HG02885 (cell line): ENCODE measurements around the gene DPPA5.
"Not testable (repeated sequence)": the region's sequence is repeated elsewhere in the genome, so short reads cannot be mapped to it uniquely, and the experiment has no call there.

ENCODE experiments used
- ATAC-seq: cut with Tn5 transposase; IDR thresholded peaks from one replicate; pipeline ENCODE4 v1.9.1; 2021; ENCODE audit warnings: mild to moderate bottlenecking; ENCODE audit not compliant: unreplicated experiment, poor library complexity

Gene DPPA5

DNA sequence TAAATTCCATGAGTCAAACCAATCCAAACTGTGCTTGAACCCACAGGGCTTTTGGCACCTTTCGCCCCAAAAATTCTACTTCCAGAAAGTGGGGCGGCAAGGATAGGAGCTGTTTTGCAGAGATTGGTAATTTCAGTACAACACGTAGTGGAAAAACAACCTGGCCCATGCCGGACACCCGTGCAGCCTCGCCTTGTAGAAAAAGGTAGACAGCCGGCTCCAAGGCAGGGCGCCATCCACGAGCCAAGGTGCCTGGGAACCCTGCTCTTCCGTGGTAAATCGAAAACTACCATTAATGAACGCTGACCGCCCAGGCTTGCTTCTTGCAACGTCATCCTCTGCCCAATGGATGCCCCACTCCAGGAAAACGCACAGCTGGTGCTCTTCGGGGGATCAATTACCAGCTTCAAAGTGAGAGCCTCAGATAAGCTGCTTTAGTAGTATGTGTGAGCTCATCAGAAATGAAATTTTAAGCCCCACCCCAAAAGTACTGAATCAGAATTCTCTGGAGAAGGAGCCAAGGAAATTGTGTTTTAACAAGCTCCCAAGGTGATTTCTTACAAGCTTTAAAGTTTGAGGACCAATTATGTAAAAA lies 13.8 kb upstream of the DPPA5 start:
- no peak for ATAC-seq

DNA sequence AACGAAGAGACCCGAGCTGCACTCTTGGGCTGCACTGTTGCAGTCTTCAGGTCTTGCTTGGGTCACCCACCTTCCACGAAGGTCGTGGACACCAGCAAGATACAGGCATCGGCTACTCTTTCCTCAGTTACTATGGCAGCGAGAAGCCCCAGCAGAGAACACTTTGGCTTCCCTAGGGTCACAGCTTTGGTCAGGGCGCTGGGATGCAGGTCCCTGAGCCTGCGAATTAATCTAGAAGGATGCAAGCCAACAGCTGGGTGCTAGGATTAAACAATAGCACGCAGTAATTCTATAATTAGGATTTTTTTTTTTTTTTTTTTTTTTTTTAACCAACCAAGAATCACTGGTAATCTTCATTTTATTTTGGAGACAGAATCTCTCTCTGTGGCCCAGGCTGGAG lies 10.5 kb upstream of the DPPA5 start:
- ATAC-seq, result no peak

DNA sequence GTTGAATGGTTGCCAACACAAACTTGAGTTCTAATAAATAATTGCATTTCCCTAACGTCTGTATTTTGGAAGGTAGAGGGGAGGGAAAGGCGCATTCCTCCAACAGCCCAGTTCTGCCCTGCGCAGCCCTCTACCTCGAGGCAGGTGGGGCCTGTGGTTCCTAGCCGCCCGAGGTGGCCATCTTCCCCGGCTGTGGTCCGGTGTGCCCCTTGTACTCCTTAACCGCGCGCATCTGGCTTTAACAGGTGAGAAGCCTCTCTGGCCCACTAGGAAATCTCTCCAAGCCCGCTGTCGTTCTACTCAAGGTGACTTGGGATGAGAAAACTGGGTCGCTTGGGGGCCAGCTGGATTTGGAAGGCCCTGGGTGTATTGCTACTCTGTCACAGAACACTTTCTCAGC lies 10.0 kb upstream of the DPPA5 start:
- no peak for ATAC-seq

DNA sequence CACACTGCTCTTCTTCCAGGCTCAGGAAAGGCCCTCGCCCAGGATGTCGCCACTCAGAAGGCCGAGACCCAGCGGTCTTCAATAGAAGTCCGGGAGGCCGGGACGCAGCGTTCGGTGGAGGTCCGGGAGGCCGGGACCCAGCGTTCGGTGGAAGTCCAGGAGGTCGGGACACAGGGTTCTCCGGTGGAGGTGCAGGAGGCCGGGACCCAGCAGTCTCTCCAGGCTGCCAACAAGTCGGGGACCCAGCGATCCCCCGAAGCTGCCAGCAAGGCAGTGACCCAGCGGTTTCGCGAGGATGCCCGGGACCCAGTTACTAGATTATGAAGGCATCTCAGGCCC lies 9.4 kb upstream of the DPPA5 start:
- no peak for ATAC-seq

DNA sequence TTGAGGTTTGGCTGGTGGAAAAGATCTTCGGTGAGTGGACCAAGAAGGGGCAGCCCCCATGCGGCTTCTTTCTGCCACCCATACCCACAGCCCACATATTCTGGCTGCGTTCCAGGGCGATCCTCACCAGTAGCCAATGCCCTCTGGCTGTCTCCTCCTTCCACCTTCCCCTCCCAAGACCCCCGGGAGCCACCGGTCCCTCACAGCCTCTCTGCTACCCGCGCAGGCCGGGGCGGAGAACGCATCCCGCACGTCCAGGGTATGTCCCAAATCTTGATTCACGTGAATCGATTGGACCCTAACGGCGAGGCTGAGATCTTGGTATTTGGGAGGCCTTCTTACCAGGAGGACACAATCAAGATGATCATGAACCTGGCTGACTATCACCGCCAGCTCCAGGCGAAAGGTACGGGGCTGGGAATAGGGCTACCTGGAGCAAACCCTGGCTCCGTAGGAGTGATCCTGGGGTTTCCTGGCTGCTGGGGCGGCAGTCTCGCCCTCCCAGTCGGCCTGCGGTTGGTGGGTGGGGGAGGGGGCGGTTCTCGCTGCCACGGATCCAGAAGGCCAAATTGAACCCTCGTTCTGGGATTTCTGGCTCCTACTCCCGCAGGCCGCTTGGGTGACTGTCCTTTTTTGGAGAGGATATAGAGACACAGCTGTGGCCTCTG lies 8.9 kb upstream of the DPPA5 start:
- ATAC-seq, result no peak

DNA sequence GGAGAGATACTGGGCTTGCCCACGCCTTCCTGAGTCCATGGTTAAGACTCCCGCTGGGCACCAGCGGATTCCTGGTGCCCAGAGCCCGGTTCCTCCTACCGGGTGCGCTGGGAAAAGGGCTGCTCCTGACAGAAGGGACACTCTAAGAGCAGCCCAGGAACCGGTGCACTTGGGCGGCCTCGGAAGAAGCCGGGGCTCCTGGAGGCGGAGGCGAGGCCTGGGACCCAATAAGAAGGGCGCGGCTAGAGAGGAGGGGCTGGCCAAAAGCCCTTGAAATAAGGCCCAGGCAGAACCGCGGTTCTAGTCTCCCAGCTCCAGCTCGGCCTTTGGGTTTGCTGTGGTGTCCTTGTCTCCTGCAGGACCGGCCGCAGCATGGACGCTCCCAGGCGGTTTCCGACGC lies 8.3 kb upstream of the DPPA5 start, which contains the start of gene KHDC3L:
KHDC3L (plus strand) TSS at position 301 of the 400 bp plus-strand sequence; CDS start at position 373, 72 bp downstream.
- ATAC-seq, result no peak

DNA sequence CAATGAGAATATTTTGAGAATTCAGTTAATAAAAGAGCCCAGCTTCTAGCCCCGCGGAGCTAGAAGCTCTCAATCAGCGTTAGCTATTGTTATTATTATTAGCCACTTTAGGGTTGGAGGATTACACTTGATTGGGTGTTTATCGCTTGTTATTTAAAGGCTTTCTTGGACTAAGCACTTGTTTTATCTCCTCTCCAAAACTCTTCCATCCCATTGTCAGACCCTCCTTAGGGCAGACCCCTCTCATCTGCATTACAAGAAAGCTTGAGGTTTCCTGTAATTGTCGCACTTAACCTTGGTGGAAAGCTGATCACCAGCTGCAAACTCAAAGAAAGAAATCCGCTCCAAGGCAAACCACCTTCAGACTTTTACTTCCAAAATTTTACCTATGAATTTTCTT lies 4.8 kb downstream of the DPPA5 start:
- ATAC-seq, result no peak

DNA sequence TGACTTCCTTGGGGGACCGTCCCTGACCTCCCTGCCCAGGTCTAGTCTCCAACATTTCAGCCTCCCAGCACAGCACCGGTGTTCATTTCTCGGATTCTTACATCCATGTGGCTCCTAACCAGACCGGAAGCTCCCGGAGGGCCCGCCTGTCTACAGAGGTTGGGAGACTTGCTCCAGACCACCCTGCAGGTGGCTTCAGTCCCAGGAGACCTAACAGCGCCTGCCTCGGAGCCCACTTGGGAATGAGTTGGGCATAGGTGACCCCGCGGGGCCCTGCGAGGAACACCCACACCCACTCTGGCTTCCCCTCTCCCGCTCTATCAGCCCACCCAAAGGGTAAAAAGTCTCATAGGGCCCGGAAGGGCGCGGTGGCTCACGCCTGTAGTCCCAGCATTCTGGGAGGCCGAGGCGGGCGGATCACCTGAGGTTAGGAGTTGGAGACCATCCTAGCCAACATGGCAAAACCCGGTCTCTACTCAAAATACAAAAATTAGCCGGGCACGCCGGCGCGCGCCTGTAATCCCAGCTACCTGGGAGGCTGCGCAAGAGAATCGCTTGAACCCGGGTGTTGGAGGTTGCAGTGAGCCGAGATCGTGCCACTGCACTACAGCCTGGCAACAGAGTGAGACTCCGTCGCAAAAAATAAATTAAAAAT lies 5.4 kb downstream of the DPPA5 start:
- no peak for ATAC-seq

DNA sequence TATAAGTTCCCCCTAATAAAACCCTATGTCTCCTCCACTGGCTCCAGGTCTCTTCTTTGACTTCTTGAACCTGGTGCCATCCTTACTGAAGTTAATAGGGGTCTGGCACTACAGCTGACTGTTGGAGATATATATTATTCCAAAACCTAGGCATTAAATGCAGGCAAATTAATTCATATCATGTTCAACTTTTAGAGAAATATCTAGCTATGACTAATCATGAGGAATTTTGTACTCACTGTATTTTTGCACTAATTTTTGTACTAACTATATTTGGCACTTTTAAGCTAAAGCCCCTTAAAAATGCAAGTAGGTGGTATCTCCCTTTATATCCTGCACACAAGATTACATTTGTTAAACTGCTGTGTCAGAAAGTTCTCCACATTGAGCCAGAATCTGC lies 10.9 kb downstream of the DPPA5 start:
- no peak for ATAC-seq

DNA sequence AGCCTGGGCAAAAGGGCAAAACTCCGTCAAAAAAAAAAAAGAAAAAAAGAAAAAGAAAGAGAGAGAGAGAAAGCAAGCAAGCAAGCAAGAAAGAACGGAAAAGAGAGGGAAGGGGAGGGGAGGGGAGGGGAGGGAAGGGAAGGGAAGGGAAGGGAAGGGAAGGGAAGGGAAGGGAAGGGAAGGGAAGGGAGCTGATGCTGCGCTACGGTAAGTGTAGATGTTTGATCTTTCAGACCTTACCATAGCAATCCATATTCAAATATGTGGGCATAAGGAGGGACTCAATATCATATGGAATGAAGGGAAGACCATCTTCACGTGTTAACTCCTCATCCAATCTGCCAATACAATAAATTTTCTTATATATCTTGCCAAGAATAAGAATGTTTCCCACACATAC lies 11.9 kb downstream of the DPPA5 start:
- ATAC-seq, result no peak

DNA sequence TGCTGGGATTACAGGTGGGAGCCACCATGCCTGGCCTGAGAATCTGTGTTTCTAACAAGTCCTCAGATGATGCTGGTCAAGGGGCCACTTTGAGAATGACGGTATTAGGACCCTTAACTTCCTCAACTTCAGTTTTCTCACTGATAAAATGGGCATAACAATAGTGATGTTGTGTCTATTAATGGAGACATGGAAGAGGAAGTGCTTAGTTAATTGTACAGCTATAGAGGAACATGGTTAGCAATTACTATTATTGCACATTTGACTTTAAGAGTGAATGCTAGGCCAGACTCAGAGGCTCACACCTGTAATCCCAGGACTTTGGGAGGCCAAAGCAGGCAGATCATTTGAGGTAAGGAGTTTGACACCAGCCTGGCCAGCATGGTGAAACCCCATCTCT lies 12.7 kb downstream of the DPPA5 start:
- ATAC-seq, result no peak

DNA sequence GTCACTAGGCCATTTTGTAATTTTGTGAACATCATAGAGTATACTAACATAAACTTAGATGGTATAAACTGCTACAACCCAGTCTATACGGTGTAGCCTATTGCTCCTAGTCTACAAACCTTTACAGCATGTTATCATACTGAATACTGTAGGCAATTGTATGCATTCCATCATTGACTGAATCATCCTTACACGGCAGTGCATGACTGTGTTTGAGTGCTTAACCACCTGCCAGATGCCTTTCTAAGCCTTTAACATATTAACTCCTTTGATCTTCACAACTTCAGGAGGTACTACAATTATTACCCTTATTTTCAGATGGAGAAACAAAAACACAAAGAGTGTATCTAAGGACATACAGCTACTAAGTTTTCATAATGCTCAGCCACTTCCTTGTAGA lies 14.0 kb downstream of the DPPA5 start:
- no peak for ATAC-seq

DNA sequence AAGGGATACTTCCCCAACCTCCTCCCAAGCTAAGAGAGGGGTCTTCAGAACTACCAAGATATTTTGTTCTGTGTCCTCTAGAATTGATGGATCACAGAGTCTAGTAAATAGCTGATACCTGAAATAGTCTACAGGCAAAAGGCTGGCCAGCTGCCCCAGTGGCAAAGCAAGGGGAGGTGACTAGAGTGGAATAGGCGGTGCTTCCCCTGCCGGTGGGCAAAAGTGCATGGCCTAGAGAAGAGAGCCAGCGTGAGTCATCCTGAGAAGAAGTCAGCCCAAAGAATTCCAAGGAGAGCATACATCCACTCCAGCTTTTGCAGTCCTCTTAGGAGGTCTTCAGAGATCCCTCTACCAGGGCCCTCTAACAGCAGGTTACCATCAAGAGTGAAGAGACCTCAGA lies 14.7 kb downstream of the DPPA5 start:
- no peak for ATAC-seq

DNA sequence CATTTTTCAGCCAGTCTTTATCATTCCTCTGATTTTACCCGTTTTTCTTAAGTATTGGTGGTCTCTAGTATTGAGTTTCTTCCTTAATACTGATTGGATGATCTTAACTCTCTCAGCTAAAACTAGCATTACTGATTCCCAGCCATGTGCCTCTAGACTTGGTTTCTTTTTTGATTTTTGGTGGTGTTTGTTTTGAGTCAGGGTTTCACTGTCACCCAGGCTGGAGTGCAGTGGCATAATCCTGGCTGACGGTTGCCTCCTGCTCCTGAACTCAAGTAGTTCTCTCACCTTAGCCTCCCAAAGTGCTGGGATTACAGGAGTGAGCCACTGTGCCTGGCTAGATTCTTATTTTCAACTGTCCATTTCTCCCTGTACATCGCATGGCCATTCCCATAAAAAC lies 24.9 kb downstream of the DPPA5 start:
- ATAC-seq, result peak; percentile 56

DNA sequence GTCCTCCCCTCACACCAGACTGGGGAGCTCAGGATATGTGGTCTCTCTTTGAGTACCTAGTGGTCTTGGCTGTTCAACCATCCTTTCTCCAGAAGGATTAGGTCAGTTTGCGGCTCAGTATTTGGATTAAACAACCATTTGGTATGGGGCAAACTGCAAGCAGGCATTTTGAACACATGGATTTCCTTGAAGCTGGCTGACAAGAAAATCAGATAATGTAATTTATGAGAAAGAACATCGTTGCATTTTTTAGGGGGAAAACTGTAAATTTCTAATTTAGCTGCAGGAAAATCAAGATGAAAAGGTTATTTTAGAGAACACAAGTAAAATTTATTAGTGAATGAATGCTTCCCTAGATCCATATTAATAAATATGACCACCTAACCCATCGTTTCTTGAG lies 25.3 kb downstream of the DPPA5 start:
- ATAC-seq, result no peak

DNA sequence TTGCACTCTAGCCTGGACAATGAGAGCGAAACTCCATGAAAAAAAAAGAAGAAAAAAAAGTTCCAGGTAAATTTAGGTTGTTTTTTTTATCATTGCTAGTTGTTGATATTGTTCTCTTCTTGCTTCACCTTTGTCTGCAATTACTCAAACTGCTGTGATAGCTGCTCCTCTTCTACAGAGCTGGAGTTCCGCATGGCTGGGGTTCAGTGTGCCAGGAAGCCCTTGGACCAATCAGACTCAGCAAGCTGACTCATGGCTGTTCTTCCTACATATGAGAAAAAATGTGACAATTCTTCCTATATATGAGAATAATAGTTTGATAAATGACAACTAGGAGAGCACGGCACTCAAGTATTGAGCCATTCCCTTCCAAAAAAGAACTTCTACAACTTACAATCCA lies 28.4 kb downstream of the DPPA5 start:
- ATAC-seq, result no peak

DNA sequence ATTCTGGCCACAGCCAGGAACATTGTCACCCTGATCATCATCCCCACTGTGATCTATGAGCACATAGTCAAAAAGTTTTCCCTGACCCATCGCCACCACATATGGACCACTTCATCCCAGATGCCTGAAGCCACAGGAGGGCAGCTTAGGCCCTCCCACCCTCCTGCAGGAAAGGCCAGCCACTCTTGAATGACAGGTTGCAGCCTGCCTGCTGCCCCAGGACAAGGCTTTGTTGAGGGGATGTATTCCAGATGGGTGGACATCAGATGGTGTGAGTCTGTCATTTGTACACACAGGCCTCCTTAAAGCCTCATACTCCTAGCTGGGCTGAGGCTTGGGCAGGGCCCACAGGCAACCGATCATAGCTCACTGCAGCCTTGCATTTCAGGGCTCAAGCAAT lies 30.8 kb downstream of the DPPA5 start:
- ATAC-seq, result no peak

DNA sequence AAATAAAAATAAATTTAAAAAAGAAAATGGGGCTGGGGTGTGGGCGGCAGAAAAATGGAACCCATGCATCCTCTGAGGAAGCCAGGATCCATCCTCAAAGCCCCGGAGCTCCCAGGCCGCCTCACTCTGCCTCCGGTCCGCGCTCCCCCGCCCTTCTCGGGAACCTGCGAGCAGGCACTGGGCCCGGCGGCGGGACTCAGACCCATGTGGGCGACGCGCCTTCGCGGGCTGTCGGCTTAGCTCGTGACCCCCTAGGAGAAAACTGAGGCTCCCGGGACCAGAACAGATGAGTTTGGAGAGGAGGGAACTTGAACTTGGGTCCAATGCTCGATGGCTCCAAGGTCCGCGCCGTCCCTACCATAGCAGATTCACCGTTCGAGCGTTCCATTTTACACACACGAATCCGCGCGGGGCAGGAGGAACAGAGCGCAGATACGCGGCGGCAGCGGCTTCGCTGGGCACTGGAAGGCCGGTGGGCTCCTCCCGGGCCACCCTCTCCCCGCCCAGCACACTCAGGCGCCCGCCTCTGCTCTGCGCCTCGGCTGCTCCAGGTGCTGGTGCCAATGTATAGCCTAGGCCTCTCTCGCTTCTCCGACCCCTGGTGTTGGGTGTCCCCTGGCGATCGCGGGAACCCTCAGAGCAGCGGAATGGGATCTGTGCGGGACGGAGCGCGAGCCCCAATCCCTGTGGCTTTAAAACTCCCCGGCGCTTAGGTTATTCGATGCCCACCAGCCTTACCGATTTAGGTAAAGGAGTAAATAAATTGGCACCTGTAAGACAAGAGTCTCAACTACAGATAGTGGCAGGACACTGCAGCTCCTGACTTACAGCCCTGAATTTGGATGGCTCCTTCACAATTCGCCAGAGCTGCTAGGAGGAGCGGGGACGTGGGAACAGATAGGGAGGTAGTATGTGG lies 39.2 kb downstream of the DPPA5 start:
- ATAC-seq, result no peak

DNA sequence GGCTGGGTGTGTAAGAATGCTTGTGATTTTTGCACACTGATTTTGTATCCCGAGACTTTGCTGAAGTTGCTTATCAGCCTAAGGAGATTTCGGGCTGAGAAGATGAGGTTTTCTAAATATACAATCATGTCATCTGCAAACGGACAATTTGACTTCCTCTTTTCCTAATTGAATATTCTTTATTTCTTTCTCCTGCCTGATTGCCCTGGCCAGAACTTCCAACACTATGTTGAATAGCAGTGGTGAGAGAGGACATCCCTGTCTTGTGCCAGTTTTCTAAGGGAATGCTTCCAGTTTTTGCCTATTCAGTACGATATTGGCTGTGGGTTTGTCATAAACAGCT lies 43.6 kb downstream of the DPPA5 start:
- ATAC-seq, result not testable (repeated sequence)

DNA sequence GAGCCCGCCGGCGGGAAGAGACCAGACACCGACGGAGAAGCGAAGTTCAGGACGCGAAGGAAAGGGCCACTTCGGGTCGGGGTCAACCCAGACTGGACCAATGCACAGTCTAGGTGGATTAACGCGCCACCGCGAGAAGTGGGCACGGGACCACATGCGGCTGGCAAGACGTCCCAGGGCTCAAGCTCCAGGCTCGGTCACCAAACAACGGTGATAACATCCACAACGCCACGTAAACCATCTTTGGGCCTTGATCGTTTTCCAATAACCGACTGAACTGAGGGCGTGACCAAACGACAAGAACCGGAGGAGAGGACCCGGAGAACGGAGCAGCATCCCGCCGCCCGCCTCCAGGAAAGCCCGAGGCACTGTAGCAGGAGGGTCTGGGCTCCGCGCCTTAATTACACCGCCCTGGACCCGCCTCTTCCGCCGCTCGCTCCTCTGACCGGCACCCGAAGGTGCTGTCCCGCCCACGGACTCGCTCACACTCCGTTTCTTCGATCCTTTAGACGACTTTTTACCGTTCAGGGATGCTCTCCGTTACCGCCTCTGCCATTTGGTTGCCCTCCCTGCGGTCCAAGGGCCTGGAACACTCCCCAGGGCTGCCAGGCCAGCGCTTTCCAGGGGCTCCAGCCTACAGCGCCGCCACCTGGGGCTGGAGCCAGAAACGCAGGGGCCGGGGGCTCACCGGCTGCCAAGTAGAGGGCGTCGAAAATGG lies 44.1 kb downstream of the DPPA5 start:
- ATAC-seq, result peak; percentile 97

DNA sequence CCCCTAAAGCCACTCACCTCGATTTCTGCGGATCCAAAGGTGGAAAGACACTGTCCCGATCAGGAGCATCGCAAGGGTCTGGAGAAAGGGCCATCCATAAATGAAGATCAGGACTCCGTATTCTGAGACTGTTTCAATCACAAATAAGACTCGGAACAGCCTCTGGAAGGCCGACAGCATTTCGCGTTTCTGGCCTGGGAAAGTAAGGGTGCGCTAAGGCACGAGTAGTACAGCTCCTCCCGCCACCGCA lies 44.6 kb downstream of the DPPA5 start:
- no peak for ATAC-seq
